ENCODE data around the gene PCNX3. TPM values are rescaled to one million over a fixed set of nuclear protein-coding genes. Genes with fewer than 3 reads are reported as not detected.

Gene PCNX3
- polyA plus RNA-seq, 4 donors = 24.5 to 38.7 (median 26.3) TPM

- no peak for DNase-seq (ENCODE audit: low read depth in 4 of 4, low spot score in 3 of 4)
Measured at GRCh38 chr11:65596520-65596919, 19.1 kb upstream of the PCNX3 start.

GRCh38 chr11:65598258-65598699 lies 17.3 kb upstream of the PCNX3 start:
- no peak for DNase-seq (ENCODE audit: low read depth in 4 of 4, low spot score in 3 of 4)

- no peak for DNase-seq (ENCODE audit: low read depth in 4 of 4, low spot score in 3 of 4)
Measured at GRCh38 chr11:65599216-65599954, 16.2 kb upstream of the PCNX3 start.

GRCh38 chr11:65599955-65600246 lies 15.7 kb upstream of the PCNX3 start:
- no peak for DNase-seq (ENCODE audit: low read depth in 4 of 4, low spot score in 3 of 4)

GRCh38 chr11:65604258-65604657 lies 11.3 kb upstream of the PCNX3 start:
- DNase-seq (ENCODE audit: low read depth in 4 of 4, low spot score in 3 of 4) = no peak

GRCh38 chr11:65606876-65607613 lies 8.5 kb upstream of the PCNX3 start:
- peak; percentile 78 to 92 (median 90) for DNase-seq (ENCODE audit: low read depth in 4 of 4, low spot score in 3 of 4)

GRCh38 chr11:65607614-65608426 lies 7.8 kb upstream of the PCNX3 start:
- no peak for DNase-seq (ENCODE audit: low read depth in 4 of 4, low spot score in 3 of 4)

- DNase-seq (ENCODE audit: low read depth in 4 of 4, low spot score in 3 of 4) = no peak
Measured at GRCh38 chr11:65609229-65609628, 6.3 kb upstream of the PCNX3 start.

GRCh38 chr11:65609665-65610064 lies 5.9 kb upstream of the PCNX3 start:
- no peak for DNase-seq (ENCODE audit: low read depth in 4 of 4, low spot score in 3 of 4)

- DNase-seq (ENCODE audit: low read depth in 4 of 4, low spot score in 3 of 4) = no peak
Measured at GRCh38 chr11:65610404-65610803, 5.2 kb upstream of the PCNX3 start.

- no peak for DNase-seq (ENCODE audit: low read depth in 4 of 4, low spot score in 3 of 4)
Measured at GRCh38 chr11:65611028-65611757, 4.4 kb upstream of the PCNX3 start.

GRCh38 chr11:65611758-65612603 lies 3.6 kb upstream of the PCNX3 start:
- no peak for DNase-seq (ENCODE audit: low read depth in 4 of 4, low spot score in 3 of 4)

- DNase-seq (ENCODE audit: low read depth in 4 of 4, low spot score in 3 of 4) = no peak
Measured at GRCh38 chr11:65612691-65613090, 2.9 kb upstream of the PCNX3 start.

GRCh38 chr11:65613091-65613928 lies 2.3 kb upstream of the PCNX3 start:
- DNase-seq (ENCODE audit: low read depth in 4 of 4, low spot score in 3 of 4) = no peak

- no peak for DNase-seq (ENCODE audit: low read depth in 4 of 4, low spot score in 3 of 4)
Measured at GRCh38 chr11:65615950-65616574, 486 bp downstream of the PCNX3 start.

- DNase-seq (ENCODE audit: low read depth in 4 of 4, low spot score in 3 of 4) = no peak
Measured at GRCh38 chr11:65616575-65617001, 1.0 kb downstream of the PCNX3 start.

- no peak for DNase-seq (ENCODE audit: low read depth in 4 of 4, low spot score in 3 of 4)
Measured at GRCh38 chr11:65617136-65617850, 1.7 kb downstream of the PCNX3 start.

Data from right renal pelvis (tissue), 4 donors.